ENCODE results near the gene ZFPL1.

ZFPL1 gene

GRCh38 chr11:65066315-65066714 is 17.7 kb upstream of the ZFPL1 start:
- no peak overlapping the region for H3K4me3 ChIP-seq (replicated peaks; ENCODE audit: low read depth, low read length)
- DNase-seq (ENCODE audit: low read depth), result no peak
- TF ChIP-seq CTCF (IDR thresholded peaks at IDR 0.05; ENCODE audit: low read length, missing control alignments), result no peak

GRCh38 chr11:65066805-65067291 is 17.2 kb upstream of the ZFPL1 start:
- DNase-seq (ENCODE audit: low read depth), result no peak
- H3K4me3 ChIP-seq (replicated peaks; ENCODE audit: low read depth, low read length), result no peak overlapping the region
- TF ChIP-seq CTCF (IDR thresholded peaks at IDR 0.05; ENCODE audit: low read length, missing control alignments), result no peak

GRCh38 chr11:65067446-65067845 is 16.6 kb upstream of the ZFPL1 start:
- no peak for TF ChIP-seq CTCF (IDR thresholded peaks at IDR 0.05; ENCODE audit: low read length, missing control alignments)
- DNase-seq (ENCODE audit: low read depth), result no peak
- H3K4me3 ChIP-seq (replicated peaks; ENCODE audit: low read depth, low read length), result no peak overlapping the region

- TF ChIP-seq CTCF (IDR thresholded peaks at IDR 0.05; ENCODE audit: low read length, missing control alignments), result no peak
- peak; percentile 19 for DNase-seq (ENCODE audit: low read depth)
- no peak overlapping the region for H3K4me3 ChIP-seq (replicated peaks; ENCODE audit: low read depth, low read length)
These were observed 14.8 kb upstream of the ZFPL1 start for GRCh38 chr11:65069217-65069616.

GRCh38 chr11:65071907-65072630 is 12.0 kb upstream of the ZFPL1 start:
- no peak overlapping the region for H3K4me3 ChIP-seq (replicated peaks; ENCODE audit: low read depth, low read length)
- no peak for DNase-seq (ENCODE audit: low read depth)
- no peak for TF ChIP-seq CTCF (IDR thresholded peaks at IDR 0.05; ENCODE audit: low read length, missing control alignments)

GRCh38 chr11:65072631-65072966 is 11.4 kb upstream of the ZFPL1 start:
- TF ChIP-seq CTCF (IDR thresholded peaks at IDR 0.05; ENCODE audit: low read length, missing control alignments), result no peak
- no peak for DNase-seq (ENCODE audit: low read depth)
- no peak overlapping the region for H3K4me3 ChIP-seq (replicated peaks; ENCODE audit: low read depth, low read length)

- no peak for TF ChIP-seq CTCF (IDR thresholded peaks at IDR 0.05; ENCODE audit: low read length, missing control alignments)
- H3K4me3 ChIP-seq (replicated peaks; ENCODE audit: low read depth, low read length), result no peak overlapping the region
- DNase-seq (ENCODE audit: low read depth), result no peak
These were observed 6.6 kb upstream of the ZFPL1 start for GRCh38 chr11:65077451-65077850.

Data from fibroblast of pulmonary artery (primary cell).